Esophagus muscularis mucosa (tissue), 3 donors: ENCODE data around the gene ATP5ME.

Experiments used
- CTCF ChIP-seq, 3 experiments: fragments of 200-600 bp in 2 of 3; fragments of 450-650 bp in 1 of 3; sonication (generic) in 2 of 3; IDR thresholded peaks; one replicate each; pipeline ENCODE4 v1.5.1; 2017 to 2019; ENCODE audit warnings: antibody characterized with exemption in 3 of 3, mild to moderate bottlenecking in 2 of 3, moderate library complexity in 1 of 3
- POLR2AphosphoS5 ChIP-seq, 2 donors: sonication (generic); formaldehyde crosslinking; IDR thresholded peaks; one replicate each; pipeline ENCODE4 v1.6.1; 2017; ENCODE audit warnings: antibody characterized with exemption in 2 of 2

- no peak for TF ChIP-seq CTCF (IDR thresholded peaks at IDR 0.05)
- no peak for TF ChIP-seq POLR2AphosphoS5 (IDR thresholded peaks at IDR 0.05)
These were observed 15.0 kb upstream of the ATP5ME start, which contains the start of gene SLC49A3 for GRCh38 chr4:688854-689681.
